Mucosa of descending colon (tissue), 3 donors: ENCODE data around the gene PCDH12. TPM values are rescaled to one million over a fixed set of nuclear protein-coding genes. Genes with fewer than 3 reads are reported as not detected.

Source experiments
- ATAC-seq: fragments of 200-7000 bp; cut with Tn5 transposase; one replicate; pipeline ENCODE4 v1.9.1; 2020; ENCODE audit warnings: mild to moderate bottlenecking, moderate library complexity
- DNase-seq, 3 donors: peaks; one replicate each; pipeline ENCODE4 v3.0.0-alpha.2; 2020
- H3K36me3 ChIP-seq: fragments of 200-600 bp; one replicate; pipeline ENCODE4 v1.8.0; 2021; ENCODE audit warnings: low read depth, mild to moderate bottlenecking
- H3K4me1 ChIP-seq: fragments of 200-600 bp; one replicate; pipeline ENCODE4 v1.8.0; 2021; ENCODE audit warnings: low read depth, mild to moderate bottlenecking
- H3K4me3 ChIP-seq: fragments of 200-600 bp; one replicate; pipeline ENCODE4 v1.8.0; 2021; ENCODE audit warnings: mild to moderate bottlenecking
- H3K9me3 ChIP-seq: fragments of 200-600 bp; one replicate; pipeline ENCODE4 v1.8.0; 2021; ENCODE audit warnings: mild to moderate bottlenecking
- intact Hi-C, 2 donors: fragments of 100-400 bp; cut with DNase I in 1 of 2; cut with micrococcal nuclease in 1 of 2; formaldehyde crosslinking; loops; one replicate each; pipeline versions ENCODE4 v1.11.0 to v1.11.1; 2022; cut with DNase I, micrococcal nuclease
- total RNA-seq, 3 donors: library from RNA; stranded (reverse); fragmentation: NEBNext Ultra II Directional in 2 of 3; extraction: Animal tissue kit (Norgen Biotek cat#: 25700) in 2 of 3; gene quantifications; one replicate each; pipeline versions ENCODE4 v1.2.1 to v1.2.4, GENCODE V29; 2021 to 2023
- TF ChIP-seq, protein P1 (sequence below): fragments of 200-600 bp; IDR thresholded peaks from one replicate; pipeline ENCODE4 v1.8.0; 2022; ENCODE audit warnings: antibody characterized with exemption, mild to moderate bottlenecking
- donor health status: DM: no; HTN: no; CAD: no; lungs with moderate emphysema.
- donor health status: DM: no; HTN: no; CAD: no.
- donor health status: DM: no; HTN: yes; CAD: no.

The PCDH12 gene
- total RNA-seq, 3 donors from 2014 or later: 1.2 to 3.2 (median 2.2) TPM

- TF ChIP-seq, protein P1, sequence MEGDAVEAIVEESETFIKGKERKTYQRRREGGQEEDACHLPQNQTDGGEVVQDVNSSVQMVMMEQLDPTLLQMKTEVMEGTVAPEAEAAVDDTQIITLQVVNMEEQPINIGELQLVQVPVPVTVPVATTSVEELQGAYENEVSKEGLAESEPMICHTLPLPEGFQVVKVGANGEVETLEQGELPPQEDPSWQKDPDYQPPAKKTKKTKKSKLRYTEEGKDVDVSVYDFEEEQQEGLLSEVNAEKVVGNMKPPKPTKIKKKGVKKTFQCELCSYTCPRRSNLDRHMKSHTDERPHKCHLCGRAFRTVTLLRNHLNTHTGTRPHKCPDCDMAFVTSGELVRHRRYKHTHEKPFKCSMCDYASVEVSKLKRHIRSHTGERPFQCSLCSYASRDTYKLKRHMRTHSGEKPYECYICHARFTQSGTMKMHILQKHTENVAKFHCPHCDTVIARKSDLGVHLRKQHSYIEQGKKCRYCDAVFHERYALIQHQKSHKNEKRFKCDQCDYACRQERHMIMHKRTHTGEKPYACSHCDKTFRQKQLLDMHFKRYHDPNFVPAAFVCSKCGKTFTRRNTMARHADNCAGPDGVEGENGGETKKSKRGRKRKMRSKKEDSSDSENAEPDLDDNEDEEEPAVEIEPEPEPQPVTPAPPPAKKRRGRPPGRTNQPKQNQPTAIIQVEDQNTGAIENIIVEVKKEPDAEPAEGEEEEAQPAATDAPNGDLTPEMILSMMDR: no peak
- ATAC-seq: no peak
- Histone ChIP-seq H3K4me1 (no peaks in the 10 kb centered on the region), H3K9me3 (no peaks in the 10 kb centered on the region), H3K4me3 (no peak overlapping the region), H3K36me3 (no peaks in the 10 kb centered on the region)
- no peak for DNase-seq
- intact Hi-C loops: no loop called here
Measured at GRCh38 chr5:141898448-141899049, 59.5 kb downstream of the PCDH12 start.

- Histone ChIP-seq H3K9me3 (no peaks in the 10 kb centered on the region), H3K4me1 (no peaks in the 10 kb centered on the region), H3K36me3 (no peaks in the 10 kb centered on the region), H3K4me3 (no peak overlapping the region)
- TF ChIP-seq, protein P1: no peak
- DNase-seq (no peak), ATAC-seq (no peak)
- intact Hi-C loops: no loop called here
Measured at GRCh38 chr5:141897425-141897824, 60.6 kb downstream of the PCDH12 start.

Other genes with a start within 250 kb of the PCDH12 start
- 100 to 1,000 TPM in 2 of 3 donors, 10 to 100 TPM in 1; 75.1 to 159 (median 127) TPM for gene PCDH1, start 79.8 kb downstream of the PCDH12 start, total RNA-seq
- gene DELE1, start 34.3 kb downstream of the PCDH12 start, total RNA-seq: 100 to 1,000 TPM in 1 of 3 donors, 10 to 100 TPM in 2; 77.8 to 112 (median 84.5) TPM
- 10 to 100 TPM; 63.5 to 69.1 (median 67.9) TPM for gene RNF14, start 10.9 kb upstream of the PCDH12 start, total RNA-seq
- 10 to 100 TPM in 2 of 3 donors, 1 to 10 TPM in 1; 10.0 to 29.4 (median 25.3) TPM for gene GNPDA1, start 54.8 kb upstream of the PCDH12 start, total RNA-seq
- 10 to 100 TPM; 45.7 to 53.2 (median 49.4) TPM for gene NDFIP1, start 150.6 kb upstream of the PCDH12 start, total RNA-seq